Measurements from ENCODE around the gene CASTOR2.
"Not testable (repeated sequence)": the region's sequence is repeated elsewhere in the genome, so short reads cannot be mapped to it uniquely, and the experiment has no call there.

The CASTOR2 gene

GRCh38 chr7:74964511-74965119 is at the start of gene CASTOR2:
CASTOR2 (plus strand) TSS chr7:74964705; CDS start chr7:74964986, 281 bp downstream.
- DNase-seq (ENCODE audit: low spot score), result not testable (repeated sequence)

- DNase-seq (ENCODE audit: low spot score), result not testable (repeated sequence)
Observed at GRCh38 chr7:74922321-74922890, 42.1 kb upstream of the CASTOR2 start.

- not testable (repeated sequence) for DNase-seq (ENCODE audit: low spot score)
Observed at GRCh38 chr7:74923644-74924043, 40.9 kb upstream of the CASTOR2 start.

GRCh38 chr7:74926968-74927367 is 37.5 kb upstream of the CASTOR2 start:
- DNase-seq (ENCODE audit: low spot score), result not testable (repeated sequence)

DNA sequence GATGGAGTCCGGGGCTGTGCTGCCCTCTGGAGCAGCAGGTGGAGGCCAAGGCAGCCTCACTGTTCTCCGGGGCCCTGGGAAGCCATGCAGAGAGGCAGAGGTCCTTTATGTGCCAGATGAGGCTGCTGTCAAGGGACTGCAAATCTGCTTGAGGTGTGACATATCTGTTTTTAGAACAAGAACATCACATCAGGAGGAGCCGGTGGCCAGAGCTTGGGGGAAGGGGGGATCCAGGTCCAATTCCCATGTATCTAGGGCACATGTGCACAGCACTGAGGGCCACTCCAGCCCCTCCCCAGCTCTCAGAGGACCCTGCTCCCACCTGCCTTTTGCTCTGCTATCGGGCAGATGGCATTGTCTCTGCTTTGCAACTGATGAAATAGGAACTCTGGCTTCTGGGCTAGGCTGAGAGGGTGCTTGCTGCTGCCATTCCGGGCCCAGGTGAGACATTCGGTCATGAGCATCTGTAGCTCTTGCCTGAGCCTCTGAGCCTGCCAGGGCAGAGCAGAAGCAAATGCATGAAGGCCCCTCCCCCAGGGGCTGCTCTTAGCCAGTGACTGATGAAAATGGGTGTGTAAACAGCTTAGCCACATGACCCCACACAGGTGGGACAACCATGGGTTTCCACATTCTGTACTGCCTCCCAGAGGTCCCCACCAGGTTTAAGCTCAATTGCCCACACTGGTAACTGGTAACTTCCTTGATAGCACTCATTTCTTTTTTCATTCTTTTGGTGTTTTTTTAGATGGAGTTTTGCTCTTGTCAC is 32.8 kb upstream of the CASTOR2 start:
- not testable (repeated sequence) for DNase-seq (ENCODE audit: low spot score)

GRCh38 chr7:74939429-74939828 is 25.1 kb upstream of the CASTOR2 start:
- DNase-seq (ENCODE audit: low spot score), result not testable (repeated sequence)

DNA sequence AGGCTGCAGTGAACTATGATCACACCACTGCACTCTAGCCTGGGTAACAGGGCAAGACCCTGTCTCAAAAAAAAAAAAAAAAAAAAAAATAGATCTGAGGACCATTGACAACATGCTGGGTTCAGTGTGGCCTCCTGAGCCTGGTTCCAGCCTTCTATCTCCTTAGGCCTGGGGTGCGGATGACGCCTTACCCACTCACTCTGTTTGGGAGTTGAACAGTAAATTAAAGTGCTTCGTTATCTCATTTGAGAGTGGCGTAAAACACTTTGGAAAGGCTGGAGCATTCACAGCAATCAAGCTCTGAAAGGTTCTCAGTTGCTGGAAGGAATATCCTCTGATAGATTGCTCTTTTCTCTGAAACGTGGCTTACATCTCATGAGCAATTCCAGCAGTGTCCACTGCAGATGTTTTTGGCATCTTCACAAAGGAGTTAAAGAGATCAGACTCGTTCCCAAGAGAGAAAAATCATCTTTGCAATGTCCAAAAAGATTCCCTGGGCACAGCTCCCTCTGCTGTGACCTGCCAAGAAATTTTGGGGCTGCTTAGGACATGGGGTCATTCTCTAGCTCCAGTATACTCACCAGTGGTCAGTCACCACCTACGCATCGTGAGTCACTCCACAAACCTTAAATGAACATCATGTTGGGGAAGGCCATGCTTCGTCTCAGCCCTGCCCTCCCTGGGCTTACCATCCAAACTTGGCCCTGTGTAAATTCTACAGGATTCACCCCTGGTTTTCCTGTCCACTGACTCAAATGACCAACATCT is 23.0 kb upstream of the CASTOR2 start:
- not testable (repeated sequence) for DNase-seq (ENCODE audit: low spot score)

DNA sequence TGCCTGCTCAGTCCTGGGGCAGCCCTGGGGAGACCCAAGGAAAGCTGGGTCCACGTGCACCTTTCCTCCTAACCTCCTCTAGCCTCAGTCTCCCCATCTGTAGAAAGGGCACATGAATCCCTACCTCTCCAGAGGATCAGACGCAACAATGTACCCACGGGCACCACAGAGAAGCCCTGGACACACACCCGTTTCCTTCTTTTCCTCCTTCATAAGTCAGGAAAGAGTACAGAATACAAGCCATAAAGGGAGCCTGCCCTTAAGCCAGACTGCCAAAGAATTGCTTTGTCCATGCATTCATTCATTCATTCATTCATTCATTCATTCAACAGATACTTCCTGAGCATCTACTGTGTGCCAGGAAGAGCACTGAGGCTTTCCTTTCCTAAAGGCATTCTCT is 20.6 kb upstream of the CASTOR2 start:
- not testable (repeated sequence) for DNase-seq (ENCODE audit: low spot score)

DNA sequence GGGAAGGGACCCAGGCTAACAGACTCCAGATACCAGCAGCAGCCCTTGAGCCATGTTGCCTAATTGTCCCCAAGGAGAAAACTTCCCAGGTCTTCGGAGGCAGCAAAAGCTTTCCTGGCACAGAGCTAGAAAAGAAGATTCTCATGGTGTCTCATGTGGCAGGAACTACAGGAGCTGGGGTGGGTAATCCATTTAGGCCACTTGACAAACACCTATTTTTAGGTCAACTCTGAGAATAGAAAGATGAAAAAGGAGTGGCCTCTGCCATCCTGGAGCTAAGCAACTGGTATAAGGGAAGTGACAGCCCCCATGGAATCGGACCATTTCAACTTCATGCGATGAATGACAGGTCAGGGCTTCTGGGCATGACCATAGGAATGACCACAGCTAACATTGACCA is 16.8 kb upstream of the CASTOR2 start:
- DNase-seq (ENCODE audit: low spot score), result not testable (repeated sequence)

DNA sequence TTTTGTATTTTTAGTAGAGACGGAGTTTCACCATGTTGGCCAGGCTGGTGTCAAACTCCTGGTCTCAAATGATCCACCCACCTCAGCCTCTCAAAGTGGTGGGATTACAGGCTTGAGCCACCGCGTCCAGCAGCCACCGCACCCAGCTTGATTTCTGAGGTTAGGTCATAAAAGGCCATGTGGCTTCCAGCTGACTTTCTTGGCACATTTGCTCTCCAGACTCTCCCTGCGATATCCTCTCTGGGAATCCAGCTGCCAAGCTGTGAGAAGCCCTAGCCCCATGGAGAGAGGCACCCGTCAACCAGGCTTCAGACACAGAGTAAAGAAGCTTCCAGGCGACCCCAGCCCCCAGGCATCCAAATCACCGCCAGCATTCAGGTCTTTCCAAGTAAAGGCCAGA is 10.7 kb upstream of the CASTOR2 start:
- DNase-seq (ENCODE audit: low spot score), result not testable (repeated sequence)

DNA sequence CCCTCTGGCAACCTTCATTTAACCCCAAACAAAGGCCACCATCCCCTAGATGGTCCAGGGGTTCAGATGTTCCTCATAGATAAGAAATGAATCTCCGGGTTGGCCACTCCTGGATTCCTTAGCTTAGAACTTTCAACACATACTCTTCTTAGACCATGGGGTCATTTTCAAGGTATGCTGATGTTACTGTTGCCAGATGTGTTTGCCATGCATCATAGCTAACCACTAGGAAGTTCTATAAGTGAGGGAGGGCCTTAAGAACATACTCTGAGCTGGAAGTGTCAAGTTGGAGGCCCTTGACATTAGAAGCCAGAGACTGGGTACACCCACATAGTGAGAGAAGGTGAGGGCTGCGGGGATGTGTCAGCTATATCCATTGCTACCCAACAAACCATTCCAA is 6.2 kb upstream of the CASTOR2 start:
- not testable (repeated sequence) for DNase-seq (ENCODE audit: low spot score)

GRCh38 chr7:74963704-74964510 is 598 bp upstream of the CASTOR2 start:
- not testable (repeated sequence) for DNase-seq (ENCODE audit: low spot score)

DNA sequence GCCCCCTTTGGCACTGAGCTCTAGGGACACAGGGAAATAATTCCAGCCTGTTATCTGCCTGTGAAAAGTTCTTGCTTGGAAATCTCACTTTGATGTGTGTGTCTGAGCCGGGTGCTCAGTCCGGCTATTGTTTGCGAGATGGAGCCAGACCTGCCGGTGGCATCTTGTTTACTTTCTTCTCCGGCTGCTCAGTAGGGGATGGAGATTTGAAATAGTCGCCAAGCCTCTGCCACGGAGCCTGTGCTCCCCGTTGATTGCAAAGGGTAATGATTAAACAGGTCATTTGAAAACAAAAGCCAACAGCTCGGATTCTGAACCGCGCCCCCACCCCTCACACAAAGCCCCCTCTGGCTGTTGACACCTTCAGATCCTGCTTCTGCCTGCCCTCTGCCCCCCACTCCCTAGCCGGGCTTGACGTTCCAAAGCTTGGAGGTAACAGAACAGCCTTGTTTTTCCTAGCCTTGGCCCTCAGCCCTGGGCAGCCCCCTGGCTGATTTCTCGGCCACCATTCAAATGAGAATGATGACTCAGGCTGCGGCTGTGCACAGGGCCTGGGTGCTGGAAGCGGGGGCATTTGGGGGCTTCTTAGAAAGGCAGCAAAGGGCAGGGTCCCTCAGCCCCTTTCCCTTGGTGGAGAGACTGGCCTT is 1.8 kb downstream of the CASTOR2 start:
- not testable (repeated sequence) for DNase-seq (ENCODE audit: low spot score)

GRCh38 chr7:74966909-74967308 is 2.4 kb downstream of the CASTOR2 start:
- not testable (repeated sequence) for DNase-seq (ENCODE audit: low spot score)

- DNase-seq (ENCODE audit: low spot score), result not testable (repeated sequence)
Observed at GRCh38 chr7:74971431-74971830, 6.9 kb downstream of the CASTOR2 start.

DNA sequence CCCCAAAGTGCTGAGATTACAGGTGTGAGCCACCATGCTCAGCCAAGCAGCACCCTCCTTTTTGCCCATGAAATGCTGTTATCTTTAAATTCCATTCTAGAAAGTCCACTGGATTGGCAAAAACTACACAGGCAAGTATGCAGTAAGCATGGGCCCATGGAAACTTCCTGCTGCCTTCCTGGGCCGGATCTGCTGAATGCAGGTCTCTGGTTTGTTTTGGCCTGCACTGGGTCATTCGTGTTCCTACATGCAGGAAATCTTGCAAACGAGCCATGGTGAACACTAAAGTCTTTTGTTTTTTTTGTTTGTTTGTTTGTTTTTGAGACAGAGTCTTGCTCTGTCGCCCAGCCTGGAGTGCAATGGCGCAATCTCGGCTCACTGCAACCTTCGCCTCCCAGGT is 7.9 kb downstream of the CASTOR2 start:
- not testable (repeated sequence) for DNase-seq (ENCODE audit: low spot score)

DNA sequence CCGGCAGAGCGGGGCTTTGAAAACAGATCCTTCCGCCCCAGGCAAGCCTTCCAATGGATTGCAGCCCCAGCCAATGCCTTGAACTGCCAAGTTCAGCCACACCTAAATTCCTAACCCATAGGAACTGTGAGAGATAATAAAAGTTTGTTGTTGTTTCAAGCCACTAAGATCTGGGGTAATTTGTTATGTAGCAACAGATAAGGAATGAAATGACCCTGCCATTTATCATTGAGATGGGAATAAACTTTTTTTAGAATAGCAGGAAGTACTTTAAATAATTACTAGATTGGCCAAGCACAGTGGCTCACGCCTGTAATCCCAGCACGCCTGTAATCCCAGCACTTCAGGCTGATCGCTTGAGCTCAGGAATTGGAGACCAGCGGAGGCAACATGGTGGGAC is 11.5 kb downstream of the CASTOR2 start:
- DNase-seq (ENCODE audit: low spot score), result not testable (repeated sequence)

GRCh38 chr7:74977523-74977922 is 13.0 kb downstream of the CASTOR2 start:
- not testable (repeated sequence) for DNase-seq (ENCODE audit: low spot score)

DNA sequence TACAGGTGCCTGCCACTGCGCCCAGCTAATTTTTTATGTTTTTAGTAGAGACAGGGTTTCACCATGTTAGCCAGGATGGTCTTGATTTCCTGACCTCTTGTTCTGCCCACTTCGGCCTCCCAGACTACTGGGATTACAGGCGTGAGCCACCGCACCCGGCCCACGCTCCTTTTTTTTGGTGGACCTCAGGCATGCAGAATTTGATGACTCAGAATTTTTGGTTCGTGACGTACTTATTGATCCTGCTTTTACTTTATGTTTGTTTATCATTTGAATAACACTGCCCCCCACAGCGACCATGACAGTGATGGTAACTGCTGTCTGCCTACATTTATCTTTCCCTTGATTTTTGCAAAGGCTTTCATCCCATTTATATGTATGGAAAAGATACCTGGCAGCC is 23.9 kb downstream of the CASTOR2 start:
- not testable (repeated sequence) for DNase-seq (ENCODE audit: low spot score)

GRCh38 chr7:74993121-74993520 is 28.6 kb downstream of the CASTOR2 start:
- no peak for DNase-seq (ENCODE audit: low spot score)

Measured in putamen (tissue), 1 donor.